Measurements from ENCODE around the gene POU2AF1.

Gene POU2AF1

GRCh38 chr11:111350811-111351210 lies 28.3 kb downstream of the POU2AF1 start:
- H3K27ac ChIP-seq (ENCODE audit: low read length), result no peak overlapping the region
- H3K9me3 ChIP-seq (ENCODE audit: control insufficient read depth, low read depth, low read length), result no peaks in the 10 kb centered on the region
- no peak overlapping the region for H3K4me3 ChIP-seq (ENCODE audit: low read length)
- no peaks in the 10 kb centered on the region for H3K36me3 ChIP-seq (ENCODE audit: control insufficient read depth, low read depth, low read length)
- no peaks in the 10 kb centered on the region for H3K27me3 ChIP-seq (ENCODE audit: control insufficient read depth, insufficient read depth, low read length)
- H3K4me1 ChIP-seq (ENCODE audit: control insufficient read depth, low read depth, low read length), result no peaks in the 10 kb centered on the region
- H3K9ac ChIP-seq (ENCODE audit: low read length), result no peak overlapping the region

- no peak overlapping the region for H3K9ac ChIP-seq (ENCODE audit: low read length)
- H3K4me3 ChIP-seq (ENCODE audit: low read length), result no peak overlapping the region
- no peak overlapping the region for H3K27ac ChIP-seq (ENCODE audit: low read length)
- no peaks in the 10 kb centered on the region for H3K27me3 ChIP-seq (ENCODE audit: control insufficient read depth, insufficient read depth, low read length)
- no peaks in the 10 kb centered on the region for H3K9me3 ChIP-seq (ENCODE audit: control insufficient read depth, low read depth, low read length)
- H3K4me1 ChIP-seq (ENCODE audit: control insufficient read depth, low read depth, low read length), result no peaks in the 10 kb centered on the region
- no peaks in the 10 kb centered on the region for H3K36me3 ChIP-seq (ENCODE audit: control insufficient read depth, low read depth, low read length)
Measured at GRCh38 chr11:111349191-111349695, 29.8 kb downstream of the POU2AF1 start.

DNA sequence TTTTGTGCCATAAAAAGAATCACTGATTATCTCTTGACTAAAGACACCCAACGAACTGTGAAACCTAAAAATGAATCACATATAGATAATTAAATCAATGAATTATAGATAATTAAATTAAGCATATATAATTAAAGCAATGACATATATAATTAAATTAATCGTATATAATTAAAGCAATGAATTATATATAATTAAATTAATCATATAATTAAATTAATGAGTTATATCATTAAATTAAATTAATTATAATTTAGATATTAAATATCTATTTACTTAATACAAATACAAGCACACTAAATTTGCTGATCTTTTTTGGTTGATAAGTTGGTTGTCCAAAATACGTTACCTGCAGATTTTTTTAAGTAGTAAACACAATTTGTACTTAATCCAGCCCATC lies 30.9 kb downstream of the POU2AF1 start:
- H3K27me3 ChIP-seq (ENCODE audit: control insufficient read depth, insufficient read depth, low read length), result no peaks in the 10 kb centered on the region
- H3K27ac ChIP-seq (ENCODE audit: low read length), result no peak overlapping the region
- no peaks in the 10 kb centered on the region for H3K4me1 ChIP-seq (ENCODE audit: control insufficient read depth, low read depth, low read length)
- no peaks in the 10 kb centered on the region for H3K36me3 ChIP-seq (ENCODE audit: control insufficient read depth, low read depth, low read length)
- no peaks in the 10 kb centered on the region for H3K9me3 ChIP-seq (ENCODE audit: control insufficient read depth, low read depth, low read length)
- H3K4me3 ChIP-seq (ENCODE audit: low read length), result no peak overlapping the region
- H3K9ac ChIP-seq (ENCODE audit: low read length), result no peak overlapping the region

DNA sequence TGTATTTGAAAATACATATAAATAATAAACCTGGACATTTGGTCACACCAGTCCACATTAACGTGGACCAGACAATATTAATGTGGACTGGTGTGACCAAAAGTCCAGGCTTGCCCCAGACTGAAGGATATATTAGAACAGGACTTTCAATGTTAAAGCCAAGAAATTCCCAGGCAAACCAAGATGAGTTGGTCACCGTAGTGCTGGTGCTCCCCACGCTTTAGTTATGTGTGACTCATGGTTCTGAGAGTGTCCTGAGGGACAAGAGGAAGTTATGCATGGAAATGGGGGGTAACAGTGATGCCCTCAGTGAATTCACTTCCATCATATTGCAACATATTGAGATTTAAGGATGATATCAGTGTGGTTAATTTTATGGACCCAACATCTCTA lies 31.4 kb downstream of the POU2AF1 start:
- H3K36me3 ChIP-seq (ENCODE audit: control insufficient read depth, low read depth, low read length), result no peaks in the 10 kb centered on the region
- H3K4me1 ChIP-seq (ENCODE audit: control insufficient read depth, low read depth, low read length), result no peaks in the 10 kb centered on the region
- H3K9me3 ChIP-seq (ENCODE audit: control insufficient read depth, low read depth, low read length), result no peaks in the 10 kb centered on the region
- no peak overlapping the region for H3K9ac ChIP-seq (ENCODE audit: low read length)
- no peak overlapping the region for H3K4me3 ChIP-seq (ENCODE audit: low read length)
- H3K27me3 ChIP-seq (ENCODE audit: control insufficient read depth, insufficient read depth, low read length), result no peaks in the 10 kb centered on the region
- H3K27ac ChIP-seq (ENCODE audit: low read length), result no peak overlapping the region

GRCh38 chr11:111347002-111347722 lies 31.9 kb downstream of the POU2AF1 start:
- no peaks in the 10 kb centered on the region for H3K36me3 ChIP-seq (ENCODE audit: control insufficient read depth, low read depth, low read length)
- no peak overlapping the region for H3K27ac ChIP-seq (ENCODE audit: low read length)
- no peak overlapping the region for H3K4me3 ChIP-seq (ENCODE audit: low read length)
- H3K27me3 ChIP-seq (ENCODE audit: control insufficient read depth, insufficient read depth, low read length), result no peaks in the 10 kb centered on the region
- H3K9ac ChIP-seq (ENCODE audit: low read length), result no peak overlapping the region
- H3K4me1 ChIP-seq (ENCODE audit: control insufficient read depth, low read depth, low read length), result no peaks in the 10 kb centered on the region
- H3K9me3 ChIP-seq (ENCODE audit: control insufficient read depth, low read depth, low read length), result no peaks in the 10 kb centered on the region

- Histone ChIP-seq H3K4me3 (ENCODE audit: low read length) (no peak overlapping the region), H3K4me1 (ENCODE audit: control insufficient read depth, low read depth, low read length) (no peaks in the 10 kb centered on the region), H3K9me3 (ENCODE audit: control insufficient read depth, low read depth, low read length) (peaks cover 6% of the 10 kb centered on the region), H3K27ac (ENCODE audit: low read length) (no peak overlapping the region), H3K27me3 (ENCODE audit: control insufficient read depth, insufficient read depth, low read length) (no peaks in the 10 kb centered on the region), H3K36me3 (ENCODE audit: control insufficient read depth, low read depth, low read length) (no peaks in the 10 kb centered on the region), H3K9ac (ENCODE audit: low read length) (no peak overlapping the region)
Measured at GRCh38 chr11:111344032-111344431, 35.0 kb downstream of the POU2AF1 start.

DNA sequence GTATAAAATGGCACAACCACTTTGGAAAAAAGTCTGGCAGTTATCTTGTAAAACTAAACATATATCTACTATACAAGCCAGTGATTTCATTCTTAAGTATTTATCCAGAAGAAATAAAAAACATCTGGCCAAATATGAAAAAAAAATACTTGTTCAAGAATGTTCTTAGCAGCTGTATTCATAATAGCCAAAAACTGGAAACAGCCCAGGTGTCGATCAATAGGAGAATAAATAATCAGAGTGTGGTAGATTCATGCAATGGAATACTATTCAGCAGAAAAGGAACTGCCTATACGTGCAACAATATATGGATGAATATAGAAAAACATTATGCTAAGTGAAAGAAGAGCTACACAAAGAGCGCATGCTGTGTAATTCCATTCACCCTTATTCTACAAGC lies 36.7 kb downstream of the POU2AF1 start:
- H3K9ac ChIP-seq (ENCODE audit: low read length), result no peak overlapping the region
- H3K27me3 ChIP-seq (ENCODE audit: control insufficient read depth, insufficient read depth, low read length), result no peaks in the 10 kb centered on the region
- H3K27ac ChIP-seq (ENCODE audit: low read length), result no peak overlapping the region
- H3K9me3 ChIP-seq (ENCODE audit: control insufficient read depth, low read depth, low read length), result peaks cover 6% of the 10 kb centered on the region
- H3K4me1 ChIP-seq (ENCODE audit: control insufficient read depth, low read depth, low read length), result no peaks in the 10 kb centered on the region
- H3K4me3 ChIP-seq (ENCODE audit: low read length), result no peak overlapping the region
- H3K36me3 ChIP-seq (ENCODE audit: control insufficient read depth, low read depth, low read length), result no peaks in the 10 kb centered on the region

- no peaks in the 10 kb centered on the region for H3K27me3 ChIP-seq (ENCODE audit: control insufficient read depth, insufficient read depth, low read length)
- H3K36me3 ChIP-seq (ENCODE audit: control insufficient read depth, low read depth, low read length), result no peaks in the 10 kb centered on the region
- no peak overlapping the region for H3K4me3 ChIP-seq (ENCODE audit: low read length)
- H3K27ac ChIP-seq (ENCODE audit: low read length), result no peak overlapping the region
- peaks cover 6% of the 10 kb centered on the region for H3K9me3 ChIP-seq (ENCODE audit: control insufficient read depth, low read depth, low read length)
- peaks cover 9% of the 10 kb centered on the region for H3K4me1 ChIP-seq (ENCODE audit: control insufficient read depth, low read depth, low read length)
- H3K9ac ChIP-seq (ENCODE audit: low read length), result no peak overlapping the region
Measured at GRCh38 chr11:111339758-111340388, 39.2 kb downstream of the POU2AF1 start.

DNA sequence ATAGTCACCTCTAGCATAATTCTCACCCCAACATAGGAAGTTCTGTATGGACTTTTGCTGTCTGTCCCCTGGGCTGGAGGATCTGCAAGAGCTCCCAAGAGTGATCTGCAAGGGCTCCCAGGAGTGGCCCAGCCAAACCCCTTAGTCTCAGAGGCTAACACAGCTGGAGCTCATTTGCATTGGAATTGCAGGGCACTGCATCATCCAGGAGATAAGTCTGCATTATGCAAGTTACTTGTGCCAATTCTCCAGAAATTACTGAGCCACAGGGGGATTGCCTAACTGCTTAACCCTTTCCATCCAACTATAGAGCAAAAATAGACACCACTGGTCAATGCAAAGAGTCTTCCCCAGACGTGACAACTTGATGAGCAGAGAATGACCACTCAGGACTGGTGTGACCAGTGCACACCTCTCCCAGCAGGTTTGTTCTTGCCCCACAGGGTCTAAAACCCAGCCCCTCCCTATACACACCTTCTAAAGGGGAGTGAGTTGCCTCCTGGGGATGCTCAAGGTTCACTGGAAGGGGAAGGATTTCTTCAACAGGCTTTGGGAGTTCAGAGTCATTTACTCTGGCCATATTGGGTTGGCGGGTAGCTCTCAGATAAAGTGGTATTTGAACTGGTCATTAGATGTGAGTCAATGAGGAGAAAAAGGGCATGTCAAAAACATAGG lies 42.4 kb downstream of the POU2AF1 start:
- peaks cover 9% of the 10 kb centered on the region for H3K4me1 ChIP-seq (ENCODE audit: control insufficient read depth, low read depth, low read length)
- peaks cover 6% of the 10 kb centered on the region for H3K9me3 ChIP-seq (ENCODE audit: control insufficient read depth, low read depth, low read length)
- no peaks in the 10 kb centered on the region for H3K27me3 ChIP-seq (ENCODE audit: control insufficient read depth, insufficient read depth, low read length)
- H3K36me3 ChIP-seq (ENCODE audit: control insufficient read depth, low read depth, low read length), result no peaks in the 10 kb centered on the region
- H3K27ac ChIP-seq (ENCODE audit: low read length), result no peak overlapping the region
- H3K4me3 ChIP-seq (ENCODE audit: low read length), result no peak overlapping the region
- H3K9ac ChIP-seq (ENCODE audit: low read length), result no peak overlapping the region

GRCh38 chr11:111336062-111336461 lies 43.0 kb downstream of the POU2AF1 start:
- no peak overlapping the region for H3K4me3 ChIP-seq (ENCODE audit: low read length)
- no peak overlapping the region for H3K9ac ChIP-seq (ENCODE audit: low read length)
- H3K4me1 ChIP-seq (ENCODE audit: control insufficient read depth, low read depth, low read length), result peaks cover 9% of the 10 kb centered on the region
- no peak overlapping the region for H3K27ac ChIP-seq (ENCODE audit: low read length)
- no peaks in the 10 kb centered on the region for H3K36me3 ChIP-seq (ENCODE audit: control insufficient read depth, low read depth, low read length)
- H3K9me3 ChIP-seq (ENCODE audit: control insufficient read depth, low read depth, low read length), result peaks cover 6% of the 10 kb centered on the region
- H3K27me3 ChIP-seq (ENCODE audit: control insufficient read depth, insufficient read depth, low read length), result no peaks in the 10 kb centered on the region

DNA sequence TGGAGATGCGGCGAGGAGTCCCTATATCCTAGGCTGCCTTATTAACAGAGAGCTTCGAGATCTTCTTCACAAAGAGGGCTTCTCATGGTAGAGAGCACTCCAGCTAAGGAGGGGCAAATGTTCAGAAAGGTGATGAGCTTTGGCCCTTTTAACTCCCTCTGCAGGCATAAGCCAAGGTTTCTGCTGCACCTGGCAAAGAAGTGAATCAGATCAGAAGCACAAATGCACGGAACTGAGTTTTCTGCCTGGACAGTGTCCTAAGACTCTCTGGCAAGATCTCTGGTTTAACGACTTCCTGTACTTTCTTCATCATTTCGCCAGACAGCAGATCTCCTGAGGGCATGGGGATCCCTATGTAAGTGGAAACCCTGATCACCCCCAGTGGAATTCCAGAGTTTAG lies 43.5 kb downstream of the POU2AF1 start:
- H3K27me3 ChIP-seq (ENCODE audit: control insufficient read depth, insufficient read depth, low read length), result no peaks in the 10 kb centered on the region
- no peaks in the 10 kb centered on the region for H3K36me3 ChIP-seq (ENCODE audit: control insufficient read depth, low read depth, low read length)
- H3K9ac ChIP-seq (ENCODE audit: low read length), result no peak overlapping the region
- H3K9me3 ChIP-seq (ENCODE audit: control insufficient read depth, low read depth, low read length), result peaks cover 6% of the 10 kb centered on the region
- no peak overlapping the region for H3K27ac ChIP-seq (ENCODE audit: low read length)
- no peak overlapping the region for H3K4me3 ChIP-seq (ENCODE audit: low read length)
- peaks cover 9% of the 10 kb centered on the region for H3K4me1 ChIP-seq (ENCODE audit: control insufficient read depth, low read depth, low read length)
